ENCODE measurements around the gene PNN. TPM values are rescaled to one million over a fixed set of nuclear protein-coding genes. Genes with fewer than 3 reads are reported as not detected.
A peak's percentile ranks its signal among the peaks of the same experiment; 100 is the strongest.
"Not testable (repeated sequence)": the region's sequence is repeated elsewhere in the genome, so short reads cannot be mapped to it uniquely, and the experiment has no call there.

PNN gene
- polyA plus RNA-seq, 1 donor (not counting 4 experiments of a cell fraction or from before 2014, with no cell fraction given) = 30.6 TPM

- H3K4me1 ChIP-seq (ENCODE audit: control insufficient read depth, extremely low read depth, insufficient read depth, low read length) = peaks cover 14% of the 10 kb centered on the region
- no peaks in the 10 kb centered on the region for H4K20me1 ChIP-seq (ENCODE audit: control insufficient read depth, extremely low read depth, insufficient read depth, low read length)
- no peak overlapping the region for H3K9ac ChIP-seq (ENCODE audit: control insufficient read depth, extremely low read depth, insufficient read depth, low read length)
- no peaks in the 10 kb centered on the region for H3K79me2 ChIP-seq (ENCODE audit: control insufficient read depth, insufficient read depth, low read length)
- no peak overlapping the region for H2AFZ ChIP-seq (ENCODE audit: control insufficient read depth, low read length)
- H3K4me2 ChIP-seq (ENCODE audit: control insufficient read depth, extremely low read depth, insufficient read depth, low read depth, low read length) = no peak overlapping the region
- H3K27ac ChIP-seq (ENCODE audit: control insufficient read depth, insufficient read depth, low read length) = no peak overlapping the region
- no peaks in the 10 kb centered on the region for H3K27me3 ChIP-seq (ENCODE audit: control insufficient read depth, extremely low read depth, insufficient read depth, low read length)
- no peak for TF ChIP-seq CTCF (optimal IDR thresholded peaks at IDR 0.05 in 1 of 3, IDR thresholded peaks at IDR 0.05 in 1 of 3, conservative IDR thresholded peaks at IDR 0.05 in 1 of 3; ENCODE audit: extremely low read depth in 1 of 3, insufficient read depth in 2 of 3, low read length in 3 of 3)
- TF ChIP-seq EZH2 (IDR thresholded peaks at IDR 0.05; ENCODE audit: low read length) = no peak
- DNase-seq (ENCODE audit: low read depth, low spot score) = no peak
- FAIRE-seq = no peak
- peaks cover 5 to 16% of the 10 kb centered on the region in 2 experiments for H3K36me3 ChIP-seq (ENCODE audit: control insufficient read depth in 2 of 2, extremely low read depth in 1 of 2, insufficient read depth in 2 of 2, low read length in 2 of 2)
- no peak overlapping the region for H3K4me3 ChIP-seq (ENCODE audit: control insufficient read depth in 2 of 3, extremely low read depth in 1 of 3, insufficient read depth in 2 of 3, low read depth in 1 of 3, low read length in 3 of 3)
- H3K9me1 ChIP-seq (ENCODE audit: control insufficient read depth, extremely low read depth, insufficient read depth, low read length) = no peaks in the 10 kb centered on the region
- dilution Hi-C loops (cut with MboI; ENCODE audit: extremely low pct_ligation_motif_present, low sequenced_read_pairs) = no loop called here
- no peaks in the 10 kb centered on the region for H3K9me3 ChIP-seq (ENCODE audit: control insufficient read depth, low read depth, low read length)
These were observed 12.0 kb downstream of the PNN start for GRCh38 chr14:39186941-39187525.

- Histone ChIP-seq H3K79me2 (ENCODE audit: control insufficient read depth, insufficient read depth, low read length) (no peaks in the 10 kb centered on the region), H3K9me1 (ENCODE audit: control insufficient read depth, extremely low read depth, insufficient read depth, low read length) (no peaks in the 10 kb centered on the region), H3K4me2 (ENCODE audit: control insufficient read depth, extremely low read depth, insufficient read depth, low read depth, low read length) (peak overlapping the region; percentile 22), H3K36me3 (ENCODE audit: control insufficient read depth in 2 of 2, extremely low read depth in 1 of 2, insufficient read depth in 2 of 2, low read length in 2 of 2) (no peaks in the 10 kb centered on the region), H3K27me3 (ENCODE audit: control insufficient read depth, extremely low read depth, insufficient read depth, low read length) (no peaks in the 10 kb centered on the region), H2AFZ (ENCODE audit: control insufficient read depth, low read length) (peak overlapping the region; percentile 88), H3K4me1 (ENCODE audit: control insufficient read depth, extremely low read depth, insufficient read depth, low read length) (peaks cover 13% of the 10 kb centered on the region), H3K27ac (ENCODE audit: control insufficient read depth, insufficient read depth, low read length) (peak overlapping the region; percentile 14), H3K4me3 (ENCODE audit: control insufficient read depth in 2 of 3, extremely low read depth in 1 of 3, insufficient read depth in 2 of 3, low read depth in 1 of 3, low read length in 3 of 3) (no peak overlapping the region), H3K9ac (ENCODE audit: control insufficient read depth, extremely low read depth, insufficient read depth, low read length) (no peak overlapping the region), H3K9me3 (ENCODE audit: control insufficient read depth, low read depth, low read length) (no peaks in the 10 kb centered on the region), H4K20me1 (ENCODE audit: control insufficient read depth, extremely low read depth, insufficient read depth, low read length) (no peaks in the 10 kb centered on the region)
- dilution Hi-C loops (cut with MboI; ENCODE audit: extremely low pct_ligation_motif_present, low sequenced_read_pairs) = no loop called here
- no peak for FAIRE-seq
- TF ChIP-seq EZH2 (IDR thresholded peaks at IDR 0.05; ENCODE audit: low read length) = no peak
- no peak for DNase-seq (ENCODE audit: low read depth, low spot score)
These were observed 28.9 kb downstream of the PNN start for GRCh38 chr14:39203659-39204606.

- H3K4me3 ChIP-seq (ENCODE audit: control insufficient read depth in 2 of 3, extremely low read depth in 1 of 3, insufficient read depth in 2 of 3, low read depth in 1 of 3, low read length in 3 of 3); H3K9me1 ChIP-seq (ENCODE audit: control insufficient read depth, extremely low read depth, insufficient read depth, low read length); H3K79me2 ChIP-seq (ENCODE audit: control insufficient read depth, insufficient read depth, low read length); FAIRE-seq; H3K4me2 ChIP-seq (ENCODE audit: control insufficient read depth, extremely low read depth, insufficient read depth, low read depth, low read length); H3K36me3 ChIP-seq (ENCODE audit: control insufficient read depth in 2 of 2, extremely low read depth in 1 of 2, insufficient read depth in 2 of 2, low read length in 2 of 2); dilution Hi-C loops (cut with MboI; ENCODE audit: extremely low pct_ligation_motif_present, low sequenced_read_pairs); H3K27me3 ChIP-seq (ENCODE audit: control insufficient read depth, extremely low read depth, insufficient read depth, low read length); H2AFZ ChIP-seq (ENCODE audit: control insufficient read depth, low read length); H3K9me3 ChIP-seq (ENCODE audit: control insufficient read depth, low read depth, low read length); H3K9ac ChIP-seq (ENCODE audit: control insufficient read depth, extremely low read depth, insufficient read depth, low read length); H4K20me1 ChIP-seq (ENCODE audit: control insufficient read depth, extremely low read depth, insufficient read depth, low read length); DNase-seq (ENCODE audit: low read depth, low spot score); H3K27ac ChIP-seq (ENCODE audit: control insufficient read depth, insufficient read depth, low read length): not testable (repeated sequence)
- peaks cover 20% of the 10 kb centered on the region for H3K4me1 ChIP-seq (ENCODE audit: control insufficient read depth, extremely low read depth, insufficient read depth, low read length)
These were observed 32.4 kb downstream of the PNN start for GRCh38 chr14:39207430-39207829.

All from keratinocyte (primary cell).